HG03097 (cell line): ENCODE results near the gene CATSPERZ.

Experiments used
- ATAC-seq: cut with Tn5 transposase; IDR thresholded peaks from one replicate; pipeline ENCODE4 v1.9.1; 2021; ENCODE audit not compliant: unreplicated experiment, low FRiP score

CATSPERZ gene

DNA sequence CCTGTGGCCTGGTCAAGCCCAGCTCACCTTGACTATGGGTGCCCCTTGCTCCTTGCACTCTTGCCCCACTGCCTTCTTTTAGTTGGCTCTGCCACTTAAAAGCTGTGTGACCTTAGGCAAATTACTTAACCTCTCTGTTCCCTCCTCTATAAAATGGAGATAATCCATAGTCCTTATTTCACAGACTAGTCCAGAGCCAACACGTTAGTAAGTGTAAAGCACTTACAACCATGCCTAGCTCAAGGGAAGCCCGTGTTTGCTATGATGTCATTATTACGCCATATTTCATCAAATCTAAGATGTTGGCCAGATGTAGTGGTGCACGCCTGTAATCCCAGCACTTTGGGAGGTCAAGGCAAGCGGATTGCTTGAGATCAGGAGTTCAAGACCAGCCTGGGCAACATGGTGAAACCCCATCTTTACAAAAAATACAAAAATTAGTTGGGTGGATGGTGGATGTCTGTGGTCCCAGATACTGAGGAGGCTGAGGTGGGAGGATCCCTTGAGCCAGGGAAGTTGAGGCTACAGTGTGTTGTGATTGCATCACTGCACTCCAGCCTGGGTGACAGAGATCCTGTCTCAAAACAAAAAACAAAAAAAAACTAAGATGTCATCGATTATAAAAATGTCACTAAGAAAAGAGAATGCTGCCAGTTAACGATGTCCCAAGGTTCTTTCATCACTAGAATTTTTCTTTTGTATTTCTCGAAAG is 37.5 kb downstream of the CATSPERZ start:
- ATAC-seq: no peak

DNA sequence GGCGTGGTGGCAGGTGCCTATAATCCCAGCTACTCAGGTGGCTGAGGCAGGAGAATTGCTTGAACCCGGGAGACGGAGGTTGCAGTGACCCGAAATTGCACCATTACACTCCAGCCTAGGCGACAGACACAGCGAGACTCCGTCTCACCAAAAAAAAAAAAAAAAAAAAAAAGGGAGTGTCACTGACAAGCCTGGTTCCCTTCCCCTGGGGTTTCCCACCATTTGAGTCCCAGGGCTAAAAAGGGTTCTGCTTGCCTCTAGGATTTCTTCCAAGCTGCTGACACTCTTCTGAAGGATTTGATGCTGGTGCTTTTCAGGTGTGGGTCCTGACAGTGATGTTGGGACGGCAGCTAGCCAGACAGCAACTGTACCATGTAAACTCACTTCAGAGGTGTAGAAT is 38.6 kb downstream of the CATSPERZ start:
- ATAC-seq: no peak

DNA sequence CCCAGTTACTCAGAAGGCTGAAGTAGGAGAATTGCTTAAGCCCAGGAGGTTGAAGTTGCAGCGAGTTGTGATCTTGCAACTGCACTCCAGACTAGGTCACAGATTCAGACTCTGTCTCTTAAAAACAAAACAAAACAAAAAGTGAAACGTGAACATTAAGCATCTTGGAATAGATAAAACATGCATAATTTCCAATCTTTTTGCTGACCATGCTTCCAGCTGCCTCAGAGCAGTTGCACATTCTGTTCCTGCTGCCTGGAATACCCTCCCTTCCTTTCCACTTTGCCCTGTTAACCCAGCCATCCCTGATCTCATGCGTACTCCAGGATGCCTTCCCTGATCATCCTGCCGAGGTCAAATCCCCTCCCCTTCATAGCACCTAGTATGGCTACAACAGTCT is 39.1 kb downstream of the CATSPERZ start:
- no peak for ATAC-seq

DNA sequence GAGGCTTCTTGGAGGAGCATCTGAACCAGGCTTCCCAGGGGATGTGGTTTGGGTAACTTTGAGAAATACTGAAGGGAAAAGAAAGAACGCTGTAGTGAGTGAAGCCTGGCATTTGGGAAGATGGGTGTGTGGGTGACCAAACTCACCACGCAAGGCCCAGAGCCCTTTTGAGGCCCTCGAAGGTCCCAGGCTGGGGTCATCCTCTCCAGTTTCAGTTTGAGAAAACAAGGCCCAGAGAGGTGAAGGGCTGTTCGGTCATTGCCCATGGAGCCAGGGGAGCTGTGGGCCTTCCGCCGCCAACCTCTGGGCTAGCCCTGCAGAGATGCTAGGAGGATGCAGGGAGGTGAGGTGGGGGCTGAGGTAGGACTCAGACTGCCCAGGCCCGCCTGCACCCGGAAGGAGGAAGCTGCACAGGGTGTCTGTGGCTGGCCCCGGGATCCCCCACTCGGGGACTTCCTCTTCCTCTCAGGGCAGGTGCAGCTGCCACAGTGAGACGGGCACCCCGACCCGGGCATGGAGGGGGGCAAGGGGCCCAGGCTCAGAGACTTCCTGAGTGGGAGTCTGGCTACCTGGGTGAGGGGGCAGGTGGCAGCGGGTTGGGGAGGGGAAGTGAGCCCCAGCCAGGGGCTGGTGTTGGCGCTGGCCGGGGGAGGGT is 39.7 kb downstream of the CATSPERZ start, which contains the start of gene CCDC88B:
Gene CCDC88B, plus strand, starts transcription at position 451 of the 655 bp plus-strand sequence. Its CDS starts 63 bp downstream, at position 514.
- no peak for ATAC-seq

DNA sequence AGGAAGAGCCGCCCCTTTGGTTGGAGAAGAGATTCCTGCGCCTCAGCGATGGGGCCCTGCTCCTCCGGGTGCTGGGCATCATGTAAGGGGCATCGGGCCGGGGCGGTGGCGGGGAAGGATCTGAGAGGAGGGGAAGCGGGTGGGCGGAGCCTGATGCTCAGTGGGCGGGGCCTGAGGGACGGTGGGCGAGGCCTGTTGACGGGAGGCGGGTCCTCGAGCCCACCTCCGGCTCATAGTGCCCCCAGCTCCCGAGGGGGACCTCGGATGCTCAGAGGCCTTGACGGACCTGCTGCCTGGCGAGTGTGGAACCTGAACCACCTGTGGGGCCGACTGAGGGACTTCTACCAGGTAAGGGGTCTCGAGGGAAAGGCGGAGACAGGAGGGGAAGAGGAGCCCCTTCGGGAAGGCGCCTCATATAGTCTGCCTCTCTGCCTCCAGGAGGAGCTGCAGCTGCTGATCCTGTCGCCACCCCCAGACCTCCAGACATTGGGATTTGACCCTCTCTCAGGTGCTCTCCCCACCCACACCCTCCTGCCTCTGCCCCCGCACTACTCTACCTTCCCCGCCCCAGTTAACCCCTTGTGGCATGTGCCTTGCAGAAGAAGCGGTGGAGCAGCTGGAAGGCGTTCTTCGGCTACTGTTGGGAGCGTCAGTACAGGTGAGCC is 40.6 kb downstream of the CATSPERZ start:
- peak; percentile 31 for ATAC-seq

DNA sequence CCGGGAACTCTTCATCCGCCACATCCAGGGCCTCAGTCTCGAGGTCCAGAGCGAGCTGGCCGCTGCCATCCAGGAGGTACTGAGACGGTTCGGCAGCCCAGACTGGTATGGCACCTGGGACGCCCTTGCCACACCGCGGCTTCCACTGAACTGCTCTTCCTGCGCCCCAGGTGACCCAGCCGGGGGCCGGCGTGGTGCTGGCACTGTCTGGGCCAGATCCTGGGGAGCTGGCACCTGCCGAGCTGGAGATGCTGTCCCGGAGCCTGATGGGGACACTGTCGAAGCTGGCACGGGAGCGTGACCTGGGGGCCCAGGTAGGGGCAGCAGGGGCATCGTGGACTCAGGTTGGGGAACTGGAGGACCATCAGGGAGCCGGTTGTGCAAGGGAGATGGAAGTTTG is 41.3 kb downstream of the CATSPERZ start:
- no peak for ATAC-seq

DNA sequence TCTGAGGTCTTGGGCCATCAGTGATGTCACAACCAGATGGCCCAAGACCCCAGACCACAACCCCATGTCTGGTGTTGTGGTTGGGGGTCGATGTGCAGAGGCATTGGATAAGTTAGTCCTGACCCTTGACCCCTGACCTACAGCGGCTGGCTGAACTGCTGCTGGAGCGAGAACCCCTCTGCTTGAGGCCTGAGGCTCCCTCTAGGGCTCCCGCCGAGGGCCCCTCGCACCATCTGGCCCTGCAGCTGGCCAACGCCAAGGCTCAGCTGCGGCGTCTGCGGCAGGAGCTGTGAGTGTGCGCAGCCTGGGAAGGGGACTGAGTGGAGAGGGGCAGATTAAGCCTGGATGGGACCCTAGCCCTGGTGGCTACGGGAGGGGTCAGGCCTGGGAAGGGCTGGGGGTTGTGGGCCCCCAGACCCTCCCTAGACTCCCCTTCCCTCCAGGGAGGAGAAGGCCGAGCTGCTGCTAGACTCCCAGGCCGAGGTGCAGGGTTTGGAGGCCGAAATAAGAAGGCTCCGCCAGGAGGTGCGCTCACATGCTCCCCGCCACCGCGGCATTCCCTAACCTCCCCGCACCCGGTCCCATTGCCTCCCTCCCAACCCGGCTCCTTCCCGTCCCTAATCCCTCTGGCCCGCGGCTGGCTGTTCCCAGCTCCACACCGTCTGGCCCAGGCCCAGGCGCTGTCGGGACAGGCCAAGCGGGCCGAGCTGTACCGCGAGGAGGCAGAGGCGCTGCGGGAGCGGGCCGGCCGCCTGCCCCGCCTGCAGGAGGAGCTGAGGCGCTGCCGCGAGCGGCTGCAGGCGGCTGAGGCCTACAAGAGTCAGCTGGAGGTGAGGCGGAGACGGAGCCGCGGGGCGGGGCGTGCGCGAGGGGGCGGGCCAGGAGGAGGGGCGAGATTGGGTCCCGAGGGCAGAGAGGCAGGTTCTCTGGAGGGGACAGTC is 42.0 kb downstream of the CATSPERZ start:
- ATAC-seq: no peak

DNA sequence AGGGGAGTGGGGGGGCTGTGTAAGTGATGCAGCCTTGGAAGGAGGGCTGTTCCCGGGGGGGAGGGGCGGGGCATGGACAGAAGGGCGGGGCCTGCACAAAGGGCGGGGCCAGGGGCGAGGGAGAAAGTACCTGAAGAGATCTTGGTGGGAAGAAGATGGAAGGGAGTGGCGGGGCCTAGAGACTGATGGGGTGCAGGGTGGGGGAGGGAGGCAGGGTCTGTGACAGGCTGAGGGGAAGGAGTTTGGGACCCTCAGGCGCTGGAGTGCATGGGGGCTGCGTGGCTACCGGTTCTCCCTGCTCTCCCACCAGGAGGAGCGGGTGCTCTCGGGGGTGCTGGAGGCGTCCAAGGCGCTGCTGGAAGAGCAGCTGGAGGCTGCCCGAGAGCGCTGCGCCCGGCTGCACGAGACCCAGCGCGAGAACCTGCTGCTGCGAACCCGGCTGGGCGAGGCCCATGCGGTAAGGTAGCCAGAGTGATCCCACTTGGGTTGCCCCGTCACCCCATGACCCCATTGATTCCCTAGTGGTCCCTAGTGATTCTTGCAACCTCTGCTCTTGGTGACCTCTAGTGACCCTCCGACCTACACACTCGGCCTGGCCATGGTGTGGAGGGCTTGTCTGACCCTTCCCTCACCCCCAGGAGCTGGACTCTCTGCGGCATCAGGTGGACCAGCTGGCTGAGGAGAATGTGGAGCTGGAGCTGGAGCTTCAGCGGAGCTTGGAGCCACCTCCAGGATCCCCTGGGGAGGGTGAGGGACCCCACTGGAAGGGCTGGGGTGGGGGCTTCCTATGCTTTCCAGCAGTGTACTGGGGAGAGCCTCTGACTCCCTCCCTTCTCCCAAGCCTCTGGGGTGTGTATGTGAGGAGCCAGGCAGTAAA is 42.9 kb downstream of the CATSPERZ start:
- ATAC-seq: no peak

DNA sequence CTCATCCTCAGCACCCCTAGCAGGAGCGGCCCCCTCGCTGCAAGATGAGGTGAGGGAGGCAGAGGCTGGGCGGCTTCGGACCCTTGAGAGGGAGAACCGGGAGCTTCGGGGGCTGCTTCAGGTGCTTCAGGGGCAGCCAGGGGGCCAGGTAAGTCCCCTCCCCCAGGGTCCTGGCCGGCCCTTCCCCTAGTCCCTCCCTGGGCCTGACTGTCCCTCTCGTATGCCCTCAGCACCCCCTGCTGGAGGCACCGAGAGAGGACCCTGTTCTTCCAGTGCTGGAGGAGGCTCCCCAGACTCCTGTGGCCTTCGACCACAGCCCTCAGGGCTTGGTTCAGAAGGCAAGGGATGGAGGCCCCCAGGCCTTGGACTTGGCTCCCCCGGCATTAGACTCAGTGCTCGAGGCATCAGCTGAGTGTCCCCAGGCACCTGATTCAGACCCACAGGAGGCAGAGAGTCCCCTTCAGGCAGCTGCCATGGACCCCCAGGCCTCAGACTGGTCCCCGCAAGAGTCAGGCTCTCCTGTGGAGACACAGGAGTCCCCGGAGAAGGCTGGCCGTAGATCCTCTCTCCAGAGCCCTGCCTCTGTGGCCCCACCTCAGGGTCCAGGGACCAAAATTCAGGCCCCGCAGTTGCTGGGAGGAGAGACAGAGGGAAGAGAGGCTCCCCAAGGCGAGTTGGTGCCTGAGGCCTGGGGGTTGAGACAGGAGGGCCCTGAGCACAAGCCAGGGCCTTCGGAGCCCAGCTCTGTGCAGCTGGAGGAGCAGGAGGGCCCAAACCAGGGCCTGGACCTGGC is 43.8 kb downstream of the CATSPERZ start:
- ATAC-seq: no peak

DNA sequence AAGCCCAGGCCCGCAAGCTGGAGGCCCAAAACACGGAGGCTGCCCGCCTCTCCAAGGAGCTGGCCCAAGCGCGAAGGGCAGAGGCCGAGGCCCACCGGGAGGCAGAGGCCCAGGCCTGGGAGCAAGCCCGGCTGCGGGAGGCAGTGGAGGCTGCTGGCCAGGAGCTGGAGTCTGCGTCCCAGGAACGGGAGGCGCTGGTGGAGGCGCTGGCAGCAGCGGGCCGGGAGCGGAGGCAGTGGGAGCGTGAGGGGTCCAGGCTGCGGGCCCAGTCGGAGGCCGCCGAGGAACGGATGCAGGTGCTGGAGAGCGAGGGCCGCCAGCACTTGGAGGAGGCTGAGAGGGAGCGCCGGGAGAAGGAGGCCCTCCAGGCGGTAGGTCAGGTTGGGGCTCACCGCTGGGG is 44.6 kb downstream of the CATSPERZ start:
- ATAC-seq: no peak

DNA sequence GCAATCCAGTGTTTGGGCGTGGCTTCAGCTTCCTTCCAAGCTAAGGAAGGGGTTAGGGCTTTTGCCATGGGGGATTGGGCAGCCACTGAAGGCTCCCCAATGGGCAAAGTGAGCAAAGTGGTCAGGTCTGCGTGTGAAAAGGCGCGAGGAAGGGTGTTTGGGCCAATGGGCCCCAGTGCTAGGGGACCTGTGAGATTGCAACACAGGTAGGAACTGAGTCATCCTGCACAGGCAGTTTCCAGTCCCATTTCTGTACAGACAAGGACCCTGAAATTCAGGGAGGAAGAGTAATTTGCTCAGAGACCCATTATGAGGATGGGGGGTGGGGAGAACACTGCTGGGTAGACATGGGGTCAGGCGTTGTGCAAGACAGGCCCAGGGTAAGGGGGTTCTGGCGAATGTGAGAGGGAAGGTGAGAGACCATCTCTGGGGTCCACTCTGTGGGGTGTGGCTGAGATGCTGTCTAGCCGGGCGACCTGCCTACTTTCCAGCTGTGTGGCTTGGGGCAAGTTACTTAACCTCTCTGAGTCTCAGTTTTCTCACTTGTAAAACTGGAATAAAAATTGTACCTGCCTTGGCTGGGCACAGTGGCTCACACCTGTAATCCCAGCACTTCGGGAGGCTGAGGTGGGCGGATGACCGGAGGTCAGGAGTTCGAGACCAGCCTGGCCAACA is 47.2 kb downstream of the CATSPERZ start:
- ATAC-seq: no peak

DNA sequence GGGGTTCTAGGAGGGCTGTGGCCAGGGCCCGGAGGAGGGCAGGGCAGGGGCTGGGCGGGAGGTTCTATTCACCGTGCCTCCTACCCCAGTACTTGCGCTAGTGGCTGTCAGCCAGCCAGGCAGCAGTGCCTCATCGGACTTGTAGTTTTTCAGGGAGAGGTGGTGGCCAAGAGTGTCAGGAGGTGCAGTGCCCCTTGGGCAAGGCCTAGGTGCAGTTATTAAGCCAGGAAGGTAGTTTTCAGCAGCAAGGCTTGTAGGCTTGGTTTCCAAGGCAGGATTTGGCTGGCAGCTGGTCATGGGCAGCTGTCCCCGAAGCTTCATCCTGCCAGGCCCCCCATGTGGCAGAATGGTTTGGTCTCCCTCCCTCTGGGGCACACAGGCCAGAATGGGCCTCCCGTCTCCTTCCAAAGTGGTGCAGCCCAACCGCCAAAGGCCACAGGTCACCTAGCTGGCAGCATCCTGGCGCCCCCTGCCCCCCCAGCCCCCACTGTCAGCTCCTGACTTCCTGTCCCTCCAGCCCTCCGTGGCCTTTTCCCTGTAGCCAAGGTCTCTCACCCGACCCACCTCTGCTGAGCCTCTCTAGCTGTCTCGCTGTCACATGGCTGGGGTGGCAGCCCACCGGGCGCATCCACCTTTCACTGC is 48.3 kb downstream of the CATSPERZ start:
- ATAC-seq: no peak

DNA sequence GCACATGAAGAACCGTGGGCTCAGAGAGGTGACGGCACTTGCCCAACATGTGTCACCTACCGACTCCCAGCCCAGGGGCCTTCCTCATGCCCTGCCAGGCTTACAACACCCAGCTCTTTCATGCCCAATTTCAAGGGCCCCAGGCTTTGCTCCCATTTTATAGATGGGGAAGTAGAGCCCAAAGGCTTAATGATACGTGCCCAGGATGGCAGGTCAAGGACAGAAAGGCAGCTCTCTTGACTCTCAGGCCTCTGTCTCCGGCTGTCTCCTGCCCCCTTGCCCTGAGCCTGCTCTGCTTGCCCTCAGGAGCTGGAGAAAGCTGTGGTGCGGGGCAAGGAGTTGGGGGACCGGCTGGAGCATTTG is 48.8 kb downstream of the CATSPERZ start:
- ATAC-seq: no peak

DNA sequence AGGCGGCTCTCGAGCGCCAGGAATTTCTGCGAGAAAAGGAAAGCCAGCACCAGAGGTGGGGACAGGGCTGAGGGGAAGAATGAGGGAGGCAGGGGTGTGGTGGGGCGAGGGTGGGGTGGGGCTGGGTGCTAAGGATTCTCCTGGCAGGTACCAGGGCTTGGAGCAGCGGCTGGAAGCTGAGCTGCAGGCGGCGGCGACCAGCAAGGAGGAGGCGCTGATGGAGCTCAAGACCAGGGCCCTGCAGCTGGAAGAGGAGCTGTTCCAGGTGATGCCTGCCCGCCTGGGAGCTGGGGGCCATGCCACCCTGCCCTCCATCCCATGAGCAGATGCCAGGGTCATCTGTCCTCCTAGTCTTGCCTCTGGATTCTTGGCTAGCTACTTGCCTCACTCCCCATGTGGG is 49.2 kb downstream of the CATSPERZ start:
- no peak for ATAC-seq

DNA sequence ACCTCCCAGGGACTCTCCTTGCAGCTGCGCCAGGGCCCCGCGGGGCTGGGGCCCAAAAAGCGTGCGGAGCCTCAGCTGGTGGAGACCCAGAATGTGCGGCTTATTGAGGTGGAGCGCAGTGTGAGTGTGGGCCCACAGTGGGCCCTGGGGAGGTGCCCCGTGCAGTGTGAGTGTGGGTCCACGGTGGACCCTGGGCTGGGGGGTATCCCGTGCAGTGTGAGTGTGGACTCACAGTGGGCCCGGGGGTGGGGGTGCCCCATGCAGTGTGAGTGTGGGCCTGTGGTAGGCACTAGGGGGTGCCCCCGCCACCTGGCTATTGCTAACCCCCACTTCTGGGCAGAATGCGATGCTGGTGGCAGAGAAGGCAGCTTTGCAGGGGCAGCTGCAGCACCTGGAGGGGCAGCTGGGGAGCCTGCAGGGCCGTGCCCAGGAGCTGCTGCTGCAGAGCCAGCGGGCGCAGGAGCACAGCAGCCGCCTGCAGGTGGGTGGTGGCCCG is 51.0 kb downstream of the CATSPERZ start:
- ATAC-seq: no peak

DNA sequence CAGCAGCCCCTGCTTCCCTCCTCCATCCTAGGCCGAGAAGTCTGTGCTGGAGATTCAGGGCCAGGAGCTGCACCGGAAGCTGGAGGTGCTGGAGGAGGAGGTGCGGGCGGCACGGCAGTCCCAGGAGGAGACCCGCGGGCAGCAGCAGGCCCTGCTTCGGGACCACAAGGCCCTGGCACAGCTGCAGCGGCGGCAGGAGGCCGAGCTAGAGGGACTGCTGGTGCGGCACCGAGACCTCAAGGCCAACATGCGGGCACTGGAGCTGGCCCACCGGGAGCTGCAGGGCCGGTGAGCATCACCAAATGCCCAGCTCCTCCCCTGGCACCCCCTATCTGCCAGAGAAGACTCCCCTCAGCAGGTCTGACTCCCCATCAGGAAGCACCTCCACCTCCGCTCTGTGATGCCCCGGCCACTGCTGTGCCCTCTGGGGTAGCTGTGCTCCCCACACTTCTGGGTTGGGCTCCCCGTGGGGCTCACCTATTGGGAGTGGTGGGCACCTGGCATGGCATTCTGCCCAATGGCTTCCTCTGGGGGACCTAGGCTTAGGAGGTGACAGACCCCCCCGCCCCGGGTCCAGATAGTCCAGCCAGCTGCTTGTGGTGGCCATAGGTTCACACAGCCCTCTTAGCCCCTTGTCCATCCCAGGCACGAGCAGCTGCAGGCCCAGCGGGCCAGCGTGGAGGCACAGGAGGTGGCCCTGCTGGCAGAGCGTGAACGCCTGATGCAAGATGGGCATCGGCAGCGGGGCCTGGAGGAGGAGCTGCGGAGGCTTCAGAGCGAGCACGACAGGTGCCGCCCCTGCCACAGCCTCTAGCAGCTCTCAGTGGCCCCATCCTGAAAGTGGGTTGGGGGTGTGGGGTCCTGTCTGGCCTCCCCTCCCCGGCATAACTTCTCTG is 52.2 kb downstream of the CATSPERZ start:
- no peak for ATAC-seq
